AG09319 (cell line): ENCODE measurements around the gene C22orf39.

Experiments used
- DNase-seq: peaks from one replicate; pipeline ENCODE4 v3.0.0-alpha.2; 2010; ENCODE audit warnings: low read depth; ENCODE audit errors: extremely low read depth
- TF ChIP-seq, protein P1 (sequence below): IDR thresholded peaks from 2 replicates; pipeline ENCODE4 v1.5.1; 2011; ENCODE audit warnings: low read depth, mild to moderate bottlenecking, inconsistent platforms, low read length, moderate library complexity

Gene C22orf39

DNA sequence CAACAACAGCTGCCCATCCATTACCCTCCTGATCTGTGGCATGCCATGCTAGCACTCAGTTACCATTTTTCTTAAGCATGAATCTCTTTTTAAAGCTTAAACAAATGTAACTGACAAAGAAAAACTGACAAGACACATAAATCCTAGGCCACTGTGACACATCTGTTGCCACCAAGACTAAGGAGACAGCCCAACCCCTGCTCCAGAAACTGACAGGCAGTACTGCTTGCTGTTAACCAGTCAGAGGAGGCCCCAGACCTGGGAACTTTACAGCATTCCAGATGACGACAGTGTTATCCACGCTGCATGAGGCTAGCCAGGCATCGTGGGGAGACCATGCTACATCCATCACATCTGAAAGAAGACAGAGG, 49.8 kb downstream of the C22orf39 start:
- TF ChIP-seq, protein P1, sequence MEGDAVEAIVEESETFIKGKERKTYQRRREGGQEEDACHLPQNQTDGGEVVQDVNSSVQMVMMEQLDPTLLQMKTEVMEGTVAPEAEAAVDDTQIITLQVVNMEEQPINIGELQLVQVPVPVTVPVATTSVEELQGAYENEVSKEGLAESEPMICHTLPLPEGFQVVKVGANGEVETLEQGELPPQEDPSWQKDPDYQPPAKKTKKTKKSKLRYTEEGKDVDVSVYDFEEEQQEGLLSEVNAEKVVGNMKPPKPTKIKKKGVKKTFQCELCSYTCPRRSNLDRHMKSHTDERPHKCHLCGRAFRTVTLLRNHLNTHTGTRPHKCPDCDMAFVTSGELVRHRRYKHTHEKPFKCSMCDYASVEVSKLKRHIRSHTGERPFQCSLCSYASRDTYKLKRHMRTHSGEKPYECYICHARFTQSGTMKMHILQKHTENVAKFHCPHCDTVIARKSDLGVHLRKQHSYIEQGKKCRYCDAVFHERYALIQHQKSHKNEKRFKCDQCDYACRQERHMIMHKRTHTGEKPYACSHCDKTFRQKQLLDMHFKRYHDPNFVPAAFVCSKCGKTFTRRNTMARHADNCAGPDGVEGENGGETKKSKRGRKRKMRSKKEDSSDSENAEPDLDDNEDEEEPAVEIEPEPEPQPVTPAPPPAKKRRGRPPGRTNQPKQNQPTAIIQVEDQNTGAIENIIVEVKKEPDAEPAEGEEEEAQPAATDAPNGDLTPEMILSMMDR, result no peak
- no peak for DNase-seq

DNA sequence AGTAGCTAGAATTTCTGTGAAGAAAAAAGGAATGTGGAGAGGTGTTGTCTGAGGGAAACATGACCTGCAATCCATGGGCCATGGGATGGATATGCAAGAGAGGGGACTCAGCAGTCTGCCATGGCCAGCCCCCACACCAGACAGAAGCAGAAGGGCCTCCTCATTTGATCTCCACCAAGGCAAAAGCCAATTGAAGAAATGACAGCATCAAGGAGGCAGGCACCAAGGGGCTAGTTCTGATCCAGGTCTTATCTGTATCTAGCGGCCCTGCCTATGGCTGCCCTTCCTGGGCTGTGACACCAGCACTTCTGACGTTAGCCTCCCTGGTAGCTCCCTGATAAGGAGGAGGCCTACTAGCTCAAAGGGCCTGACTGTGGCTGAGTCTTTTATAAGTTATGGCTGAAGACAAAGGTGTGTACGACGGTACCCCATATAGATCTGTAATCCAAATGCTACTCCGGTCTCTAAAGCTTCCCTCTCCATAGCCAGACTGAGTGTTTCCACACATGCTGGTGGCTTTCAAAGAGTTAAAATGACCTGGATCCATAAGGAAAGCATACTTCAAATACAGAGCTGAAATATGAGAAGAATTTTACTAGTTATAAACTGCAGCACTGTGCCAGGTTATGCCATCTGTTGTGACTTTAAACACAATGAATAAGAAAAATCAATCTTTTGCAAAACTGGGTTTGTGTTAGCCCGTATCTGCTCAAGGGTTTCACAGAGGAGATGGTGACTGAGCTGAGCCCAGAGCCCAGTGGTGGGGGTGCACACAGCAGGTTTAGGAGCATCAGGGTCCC, 50.4 kb downstream of the C22orf39 start:
- no peak for DNase-seq
- TF ChIP-seq, protein P1, result no peak

DNA sequence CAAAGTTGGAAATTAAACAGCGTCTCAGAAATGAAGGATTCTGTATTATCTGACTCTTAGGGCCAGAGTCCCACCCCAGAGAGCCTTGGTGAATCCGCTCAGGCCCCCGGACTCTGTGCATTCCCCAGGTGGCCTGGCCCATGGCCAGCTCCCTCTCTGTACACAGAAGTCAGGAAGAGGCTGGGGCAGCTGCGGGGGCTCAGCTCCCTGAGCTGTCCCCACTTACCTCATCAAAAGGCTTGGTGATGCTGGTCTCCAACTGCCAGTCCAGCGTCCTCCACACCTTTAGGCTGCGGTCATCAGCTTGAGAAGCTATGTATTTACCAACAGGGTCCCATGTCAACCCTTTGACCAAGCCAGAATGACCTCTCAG, 51.0 kb downstream of the C22orf39 start:
- TF ChIP-seq, protein P1, result no peak
- DNase-seq, result no peak

DNA sequence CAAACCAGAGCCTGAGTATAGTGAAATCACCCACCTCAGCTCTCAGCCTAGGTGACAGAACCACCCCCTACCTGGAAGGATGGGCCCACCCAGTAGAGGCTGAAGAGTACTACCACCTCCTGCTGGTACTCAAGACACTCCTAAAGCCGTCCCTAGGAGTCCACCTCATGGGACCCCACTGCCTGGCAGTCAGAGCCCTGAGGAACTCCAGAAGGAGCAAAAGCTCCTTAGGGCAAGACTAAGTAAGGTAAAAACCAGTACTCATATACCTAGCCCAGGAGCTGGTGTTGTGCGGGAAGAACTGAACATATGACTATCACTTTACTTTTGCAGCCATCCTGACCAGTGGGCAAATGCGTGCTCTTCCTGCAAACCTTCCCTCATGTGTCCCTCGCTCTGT, 52.2 kb downstream of the C22orf39 start:
- TF ChIP-seq, protein P1, result no peak
- no peak for DNase-seq

DNA sequence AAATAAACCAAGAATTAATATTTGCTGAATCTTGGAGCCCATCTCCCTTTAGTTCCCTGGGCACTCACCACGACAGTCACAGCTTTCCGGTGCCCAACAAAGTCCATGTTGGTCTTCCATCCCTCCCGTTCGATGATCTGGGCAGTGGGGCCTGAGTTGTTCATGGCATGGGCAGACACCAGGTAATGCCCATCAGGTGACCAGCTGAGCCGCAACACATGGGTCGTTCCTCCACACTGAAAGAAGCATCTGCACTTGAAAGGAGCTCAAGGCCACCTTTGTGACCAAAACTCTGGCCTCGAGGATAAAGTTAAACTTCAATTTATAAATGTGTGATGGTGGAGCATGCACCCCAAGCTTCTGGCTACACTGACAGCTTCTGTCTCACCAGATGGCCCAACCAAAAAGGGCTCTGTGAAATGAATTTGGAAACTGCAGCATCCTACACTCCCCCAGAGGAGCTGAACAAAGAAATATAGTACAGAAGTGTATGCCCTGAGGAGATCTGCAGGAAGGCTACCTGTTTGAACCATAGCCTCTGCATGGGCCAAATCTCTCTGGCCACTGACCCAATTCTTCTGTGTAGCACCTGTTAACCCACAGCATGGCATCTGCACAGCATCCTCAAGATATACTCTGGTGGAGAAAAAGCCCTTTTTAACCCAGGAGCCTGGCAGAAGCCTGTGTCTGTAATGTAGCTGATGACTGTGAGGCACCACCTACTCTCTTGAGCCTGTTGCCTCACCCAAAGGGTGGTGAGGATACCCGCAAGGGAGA, 53.0 kb downstream of the C22orf39 start:
- no peak for DNase-seq
- TF ChIP-seq, protein P1, result no peak

DNA sequence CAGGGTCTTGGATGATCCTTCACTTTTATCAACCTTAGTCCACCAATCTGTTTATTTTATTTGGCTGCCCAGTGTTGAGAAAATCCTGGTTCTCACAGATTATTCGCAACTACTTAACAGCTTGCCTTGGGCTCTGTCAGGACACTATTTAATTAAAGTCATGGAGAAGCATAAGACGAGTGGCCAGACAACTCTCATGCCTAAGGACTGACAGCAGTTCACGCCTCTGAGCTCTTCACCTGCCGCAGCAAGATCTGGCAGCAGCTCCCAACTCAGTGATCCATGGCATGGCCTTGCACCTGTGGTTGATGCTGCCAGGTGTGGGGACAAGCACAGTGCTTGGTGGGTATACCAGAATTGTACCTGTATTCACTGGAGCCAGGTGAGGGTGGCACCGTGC, 53.8 kb downstream of the C22orf39 start:
- TF ChIP-seq, protein P1, result no peak
- no peak for DNase-seq
